SH-SY5Y (cell line): ENCODE data around the gene GIMAP7.

Experiments used
- GATA2 ChIP-seq: IDR thresholded peaks from 2 replicates; pipeline ENCODE4 v1.6.1; 2011; ENCODE audit warnings: mild to moderate bottlenecking, low read depth, low read length
- GATA3 ChIP-seq: IDR thresholded peaks from 2 replicates; pipeline ENCODE4 v1.6.1; 2011; ENCODE audit warnings: low read depth, mild to moderate bottlenecking, low read length, moderate library complexity

GIMAP7 gene

GRCh38 chr7:150560486-150560885, 45.8 kb downstream of the GIMAP7 start:
- TF ChIP-seq GATA2 (no peak), GATA3 (no peak)

GRCh38 chr7:150562919-150563318, 48.2 kb downstream of the GIMAP7 start:
- TF ChIP-seq GATA3 (no peak), GATA2 (no peak)

GRCh38 chr7:150564006-150564405, 49.3 kb downstream of the GIMAP7 start:
- TF ChIP-seq GATA2 (no peak), GATA3 (no peak)

DNA sequence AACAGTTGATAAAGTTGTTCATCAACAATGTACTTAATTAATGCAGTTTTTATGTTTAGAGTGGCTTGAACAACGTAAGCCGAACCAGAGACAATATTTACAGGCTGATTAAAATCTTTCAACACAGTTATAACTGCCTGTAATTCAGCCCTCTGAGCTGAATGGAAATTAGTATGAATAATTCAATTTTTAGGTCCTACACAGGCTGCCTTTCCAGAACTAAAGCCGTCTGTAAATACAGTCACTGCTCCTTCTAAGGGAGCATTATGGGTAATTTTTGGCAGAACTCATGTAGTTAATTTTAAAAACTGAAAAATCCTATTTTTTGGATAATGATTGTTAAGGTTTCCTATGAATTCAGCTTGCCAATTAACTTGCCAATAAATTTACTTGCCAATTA, 49.9 kb downstream of the GIMAP7 start:
- TF ChIP-seq GATA2 (no peak), GATA3 (no peak)

DNA sequence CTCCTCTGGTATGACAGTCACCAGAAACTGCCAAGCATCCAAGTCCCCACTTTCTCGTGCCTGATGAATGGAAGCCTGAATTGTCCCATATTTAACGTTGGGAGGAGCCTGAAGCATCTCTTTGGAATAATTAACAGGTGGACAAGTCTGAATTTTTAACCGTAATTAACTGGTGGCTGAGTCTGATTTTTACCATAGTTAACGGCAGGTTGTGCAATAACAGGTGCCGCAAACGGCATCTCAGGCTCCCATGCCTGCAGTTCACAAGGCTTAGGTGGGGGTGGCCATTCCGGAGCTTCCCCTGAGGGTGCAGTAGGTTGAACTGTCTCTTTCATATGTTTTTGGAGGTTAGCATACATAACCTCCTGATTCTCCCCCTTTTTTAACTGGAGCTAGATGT, 50.6 kb downstream of the GIMAP7 start:
- no peak for TF ChIP-seq GATA2
- no peak for TF ChIP-seq GATA3

DNA sequence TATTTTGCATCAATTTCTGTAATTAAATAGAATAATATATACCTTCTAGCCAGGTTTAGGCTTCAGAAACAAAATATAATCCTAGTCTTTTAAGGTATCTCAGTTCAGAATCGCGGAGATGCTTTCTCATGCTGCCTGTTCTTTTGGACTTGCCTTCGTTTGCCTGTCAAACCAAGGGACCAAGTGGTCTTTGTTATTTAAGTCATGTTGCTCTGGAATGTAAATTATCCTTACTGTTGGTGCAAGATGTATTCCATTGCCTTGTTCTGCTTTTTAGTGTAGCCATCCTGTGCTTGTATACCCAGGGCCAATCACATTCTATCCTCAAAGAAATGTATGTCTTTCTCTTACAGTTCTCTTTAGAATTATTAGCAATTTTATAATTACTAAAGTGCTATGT, 51.5 kb downstream of the GIMAP7 start:
- TF ChIP-seq GATA2 (no peak), GATA3 (no peak)

DNA sequence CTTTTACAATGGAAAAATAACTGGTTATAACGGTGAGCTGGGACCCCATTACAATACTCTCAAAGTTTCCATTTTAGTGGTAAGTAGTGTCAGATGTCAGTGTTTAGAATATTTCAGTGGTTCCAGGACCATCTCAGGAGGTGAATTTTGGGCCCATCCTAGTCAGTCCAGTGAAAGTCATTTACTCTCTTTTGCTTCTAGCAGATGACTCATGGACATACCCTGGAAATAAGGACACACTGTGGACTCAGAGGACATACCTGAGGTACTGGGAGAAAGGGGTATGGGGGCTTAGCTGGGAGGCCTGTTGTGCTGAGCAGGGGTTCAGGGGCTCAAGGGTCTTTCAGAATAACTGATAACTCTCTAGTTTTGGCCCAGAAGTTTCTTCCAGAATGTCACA, 51.9 kb downstream of the GIMAP7 start:
- TF ChIP-seq GATA3 (no peak), GATA2 (no peak)

- TF ChIP-seq GATA2 (no peak), GATA3 (no peak)
Observed at GRCh38 chr7:150567169-150567568, 52.5 kb downstream of the GIMAP7 start, which contains the start of gene GIMAP4. TSS of gene GIMAP4 (plus strand) at chr7:150567390. CDS start at chr7:150569902, 2,512 bp downstream.

- TF ChIP-seq GATA2, result no peak
- TF ChIP-seq GATA3, result no peak
Observed at GRCh38 chr7:150567871-150568301, 53.2 kb downstream of the GIMAP7 start.

DNA sequence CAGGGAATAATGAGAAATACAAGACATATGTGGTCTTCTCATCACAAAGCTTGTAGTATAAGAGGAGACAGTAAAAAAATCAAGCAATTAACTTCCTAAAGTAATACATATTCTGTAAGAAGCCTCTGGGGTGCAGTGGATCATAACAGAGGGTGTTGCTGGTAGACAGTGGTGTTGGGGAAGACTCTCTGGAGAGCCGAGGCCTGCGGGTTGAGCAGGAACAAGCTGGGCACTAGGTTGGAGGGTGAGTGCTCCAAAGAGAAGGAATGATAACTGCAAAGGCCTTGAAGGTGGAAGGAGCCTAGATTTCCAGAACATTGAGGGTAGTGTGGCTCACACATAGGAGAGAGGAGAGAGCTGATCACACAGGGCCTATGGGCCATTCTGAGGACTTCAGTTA, 54.0 kb downstream of the GIMAP7 start:
- TF ChIP-seq GATA3 (no peak), GATA2 (no peak)

DNA sequence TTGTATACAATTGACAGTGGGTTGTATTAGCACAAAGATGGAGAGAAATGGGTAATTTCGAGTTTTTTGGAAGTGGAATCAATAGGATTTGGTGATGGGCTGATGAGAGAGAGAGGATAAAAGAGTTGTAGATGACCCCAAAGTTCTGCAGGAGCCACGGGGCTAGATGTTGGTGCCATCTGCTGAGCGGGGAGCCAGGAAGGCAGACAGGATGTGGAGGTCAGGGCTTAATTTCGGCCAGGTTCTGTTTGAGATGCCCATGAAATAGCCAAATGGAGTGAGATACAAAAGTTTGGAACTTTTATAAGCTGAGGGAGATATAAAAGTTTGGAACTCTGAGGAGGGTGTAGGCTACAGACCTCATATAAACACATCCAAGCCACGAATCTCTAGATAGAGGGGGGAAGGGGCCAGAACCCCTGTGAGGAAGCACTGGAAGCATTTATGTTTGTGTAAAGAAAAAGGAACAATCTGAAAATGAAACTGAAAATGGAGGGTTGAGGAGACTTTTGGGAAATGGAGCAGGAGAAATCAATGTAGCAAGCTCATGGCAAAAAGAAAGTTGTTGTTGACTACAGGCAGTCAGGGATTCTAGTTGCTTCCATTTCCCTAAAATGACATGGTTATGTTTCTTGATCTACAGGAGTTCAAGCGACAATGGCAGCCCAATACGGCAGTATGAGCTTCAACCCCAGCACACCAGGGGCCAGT, 54.7 kb downstream of the GIMAP7 start:
- TF ChIP-seq GATA2 (no peak), GATA3 (no peak)
